Liver (tissue), 3 donors: ENCODE measurements around the gene LRRTM4.

Source experiments
- CTCF ChIP-seq: fragments of 150-350 bp; IDR thresholded peaks from 2 replicates; pipeline ENCODE4 v1.5.1; 2017; ENCODE audit warnings: improper control_type of control experiment, low read depth, low read length; ENCODE audit not compliant: missing input control
- GABPA ChIP-seq, 2 donors: IDR thresholded peaks in 1 of 2; conservative IDR thresholded peaks in 1 of 2; 2 replicates each; pipeline ENCODE4 v1.6.1; 2016; ENCODE audit warnings: antibody characterized with exemption in 2 of 2, mild to moderate bottlenecking in 1 of 2, moderate library complexity in 1 of 2
- RAD21 ChIP-seq, 2 donors: IDR thresholded peaks; 2 replicates each; pipeline ENCODE4 v1.6.1; 2016; ENCODE audit warnings: antibody characterized with exemption in 2 of 2, mild to moderate bottlenecking in 2 of 2
- SP1 ChIP-seq: IDR thresholded peaks from 2 replicates; pipeline ENCODE4 v1.6.1; 2018; ENCODE audit warnings: antibody characterized with exemption, mild to moderate bottlenecking
- TF ChIP-seq, protein P1 (sequence below): IDR thresholded peaks from 2 replicates; pipeline ENCODE4 v1.6.1; 2016; ENCODE audit warnings: antibody characterized with exemption
- TF ChIP-seq, protein P2 (sequence below): IDR thresholded peaks from 2 replicates; pipeline ENCODE4 v1.6.1; 2016; ENCODE audit warnings: antibody characterized with exemption
- donor health status: healthy.
- donor health status: healthy.

DNA sequence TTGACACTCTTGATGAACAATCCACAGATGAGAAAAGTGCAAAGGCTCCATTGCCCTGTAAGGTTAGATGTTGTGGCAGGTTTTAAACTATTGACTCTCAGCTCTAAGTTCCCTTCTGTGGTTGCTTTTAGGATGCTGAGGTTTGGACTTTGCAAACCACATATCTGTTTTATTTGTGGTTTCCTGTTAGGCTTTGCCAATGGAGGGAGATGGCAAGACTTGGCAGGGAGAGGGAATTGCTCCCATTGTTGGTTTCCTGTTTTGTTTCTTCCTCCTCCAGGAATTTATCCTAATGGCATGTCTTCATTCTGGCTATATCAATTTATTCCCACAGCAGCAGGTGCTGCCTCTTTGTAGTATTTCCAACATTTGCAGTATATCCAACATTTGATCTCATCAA lies 772.3 kb downstream of the LRRTM4 start:
- no peak for TF ChIP-seq CTCF
- TF ChIP-seq RAD21 (IDR thresholded peaks at IDR 0.05) = no peak
- TF ChIP-seq, protein P1, sequence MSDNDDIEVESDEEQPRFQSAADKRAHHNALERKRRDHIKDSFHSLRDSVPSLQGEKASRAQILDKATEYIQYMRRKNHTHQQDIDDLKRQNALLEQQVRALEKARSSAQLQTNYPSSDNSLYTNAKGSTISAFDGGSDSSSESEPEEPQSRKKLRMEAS = no peak
- TF ChIP-seq SP1 = no peak
- TF ChIP-seq GABPA (IDR thresholded peaks at IDR 0.05 in 1 of 2, conservative IDR thresholded peaks at IDR 0.05 in 1 of 2) = no peak
- TF ChIP-seq, protein P2, sequence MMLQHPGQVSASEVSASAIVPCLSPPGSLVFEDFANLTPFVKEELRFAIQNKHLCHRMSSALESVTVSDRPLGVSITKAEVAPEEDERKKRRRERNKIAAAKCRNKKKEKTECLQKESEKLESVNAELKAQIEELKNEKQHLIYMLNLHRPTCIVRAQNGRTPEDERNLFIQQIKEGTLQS = no peak
